Measurements from ENCODE around the gene THOC2.

DNA sequence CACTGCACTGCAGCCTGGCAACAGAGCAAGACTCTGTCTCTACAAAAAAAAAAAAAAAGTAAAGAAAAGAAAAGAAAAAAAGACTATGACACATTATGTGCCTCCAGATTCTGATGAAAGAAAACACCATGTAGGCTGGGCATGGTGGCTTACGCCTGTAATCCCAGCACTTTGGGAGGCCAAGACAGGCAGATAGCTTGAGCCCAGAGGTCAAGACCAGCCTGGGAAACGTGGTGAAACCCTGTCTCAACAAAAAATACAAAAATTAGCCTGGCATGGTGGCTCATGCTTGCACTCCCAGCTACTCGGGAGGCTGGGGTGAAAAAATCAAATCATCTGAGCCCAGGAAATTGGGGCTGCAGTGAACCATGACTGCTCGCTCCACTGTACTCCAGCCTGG lies 19.4 kb downstream of the THOC2 start:
- TF ChIP-seq GATA3 (IDR thresholded peaks at IDR 0.05; ENCODE audit: low read depth, low read length), result no peak
- no peak for TF ChIP-seq GATA2 (IDR thresholded peaks at IDR 0.05; ENCODE audit: low read depth, low read length)

Data from SH-SY5Y (cell line).